B cell (primary cell): ENCODE results near the gene NUTM2G.
"Not testable (repeated sequence)": the region's sequence is repeated elsewhere in the genome, so short reads cannot be mapped to it uniquely, and the experiment has no call there.

Experiments
- CTCF ChIP-seq: fragments of 200-600 bp; IDR thresholded peaks from one replicate; pipeline ENCODE4 v1.8.0; 2022; ENCODE audit warnings: antibody characterized with exemption, mild to moderate bottlenecking
- EZH2 ChIP-seq: IDR thresholded peaks from 2 replicates; pipeline ENCODE4 v1.6.1; 2012; ENCODE audit warnings: borderline replicate concordance, low read depth, mild to moderate bottlenecking, moderate library complexity, low read length; ENCODE audit not compliant: insufficient read depth, poor library complexity, severe bottlenecking

GRCh38 chr9:96934097-96934496, 5.5 kb downstream of the NUTM2G start:
- not testable (repeated sequence) for TF ChIP-seq CTCF, EZH2
